Hepatocyte (in vitro differentiated cells): ENCODE measurements around the gene SOX8. TPM values are rescaled to one million over a fixed set of nuclear protein-coding genes. Genes with fewer than 3 reads are reported as not detected.
"Not testable (repeated sequence)": the region's sequence is repeated elsewhere in the genome, so short reads cannot be mapped to it uniquely, and the experiment has no call there.

Source experiments
- DNase-seq: peaks from one replicate; pipeline ENCODE4 v3.0.0-alpha.2; 2016; ENCODE audit warnings: low spot score
- H2AFZ ChIP-seq: fragments of 200-600 bp; sonication (generic); 2 replicates; pipeline ENCODE4 v1.6.0; 2016; ENCODE audit warnings: antibody characterized with exemption, mild to moderate bottlenecking
- H3K27ac ChIP-seq: fragments of 200-600 bp; sonication (generic); 2 replicates; pipeline ENCODE4 v1.5.1; 2016; ENCODE audit warnings: mild to moderate bottlenecking
- H3K27me3 ChIP-seq: fragments of 200-600 bp; sonication (generic); 2 replicates; pipeline ENCODE4 v1.6.1; 2016
- H3K36me3 ChIP-seq: fragments of 200-600 bp; sonication (generic); replicated peaks from 2 replicates; pipeline ENCODE4 v1.5.1; 2016; ENCODE audit warnings: low read depth; ENCODE audit not compliant: insufficient read depth
- H3K4me1 ChIP-seq: fragments of 200-600 bp; sonication (generic); 2 replicates; pipeline ENCODE4 v1.5.1; 2016; ENCODE audit warnings: mild to moderate bottlenecking, moderate library complexity; ENCODE audit not compliant: insufficient read depth
- H3K4me2 ChIP-seq: fragments of 200-600 bp; sonication (generic); 2 replicates; pipeline ENCODE4 v1.6.0; 2016
- H3K4me3 ChIP-seq: fragments of 200-600 bp; sonication (generic); 2 replicates; pipeline ENCODE4 v1.5.1; 2016; ENCODE audit warnings: mild to moderate bottlenecking
- H3K79me2 ChIP-seq: fragments of 200-600 bp; sonication (generic); 2 replicates; pipeline ENCODE4 v1.6.0; 2017; ENCODE audit warnings: mild to moderate bottlenecking
- H3K9me2 ChIP-seq: fragments of 200-600 bp; sonication (generic); replicated peaks from 2 replicates; pipeline ENCODE4 v1.6.0; 2017; ENCODE audit warnings: mild to moderate bottlenecking; ENCODE audit not compliant: insufficient read depth
- H3K9me3 ChIP-seq: fragments of 200-600 bp; sonication (generic); 2 replicates; pipeline ENCODE4 v1.5.1; 2016; ENCODE audit warnings: low read depth, mild to moderate bottlenecking
- H4K20me1 ChIP-seq: fragments of 200-600 bp; sonication (generic); 2 replicates; pipeline ENCODE4 v1.6.0; 2016; ENCODE audit warnings: mild to moderate bottlenecking; ENCODE audit not compliant: insufficient read depth, poor library complexity, severe bottlenecking
- EZH2 ChIP-seq: fragments of 200-600 bp; sonication (generic); IDR thresholded peaks from 2 replicates; pipeline ENCODE4 v1.6.1; 2016; ENCODE audit warnings: antibody characterized with exemption, mild to moderate bottlenecking, borderline replicate concordance
- EZH2phosphoT487 ChIP-seq: fragments of 200-600 bp; sonication (generic); IDR thresholded peaks from one replicate; pipeline ENCODE4 v1.6.1; 2018; ENCODE audit warnings: antibody characterized with exemption, mild to moderate bottlenecking, low read depth, moderate library complexity; ENCODE audit not compliant: unreplicated experiment, severe bottlenecking
- WGBS: methylation state at CpG from one replicate; pipeline ENCODE4 v1.1.6; 2016; ENCODE audit warnings: low lambda C conversion rate; ENCODE audit errors: missing lambda C conversion rate; 5-methylcytosine and 5-hydroxymethylcytosine counted together
- polyA plus RNA-seq: library from polyadenylated mRNA; unstranded; fragments of >200 nt; fragmentation: Nextera tagmentation; extraction: Ambion mirVana; gene quantifications from 2 replicates; pipeline ENCODE4 v1.2.1, GENCODE V29; 2016
- total RNA-seq: library from RNA; depleted of rRNA; stranded (reverse); fragments of >200 nt; gene quantifications from 2 replicates; pipeline ENCODE4 v1.2.3, GENCODE V29; 2014
- TF ChIP-seq, protein P1 (sequence below): fragments of 200-600 bp; sonication (generic); IDR thresholded peaks from 2 replicates; pipeline ENCODE4 v1.5.1; 2016; ENCODE audit warnings: antibody characterized with exemption, mild to moderate bottlenecking; ENCODE audit not compliant: poor library complexity

The SOX8 gene
- total and polyA plus RNA-seq, 2 experiments from 2014 or later, result 3.8 to 4.7 TPM

DNA sequence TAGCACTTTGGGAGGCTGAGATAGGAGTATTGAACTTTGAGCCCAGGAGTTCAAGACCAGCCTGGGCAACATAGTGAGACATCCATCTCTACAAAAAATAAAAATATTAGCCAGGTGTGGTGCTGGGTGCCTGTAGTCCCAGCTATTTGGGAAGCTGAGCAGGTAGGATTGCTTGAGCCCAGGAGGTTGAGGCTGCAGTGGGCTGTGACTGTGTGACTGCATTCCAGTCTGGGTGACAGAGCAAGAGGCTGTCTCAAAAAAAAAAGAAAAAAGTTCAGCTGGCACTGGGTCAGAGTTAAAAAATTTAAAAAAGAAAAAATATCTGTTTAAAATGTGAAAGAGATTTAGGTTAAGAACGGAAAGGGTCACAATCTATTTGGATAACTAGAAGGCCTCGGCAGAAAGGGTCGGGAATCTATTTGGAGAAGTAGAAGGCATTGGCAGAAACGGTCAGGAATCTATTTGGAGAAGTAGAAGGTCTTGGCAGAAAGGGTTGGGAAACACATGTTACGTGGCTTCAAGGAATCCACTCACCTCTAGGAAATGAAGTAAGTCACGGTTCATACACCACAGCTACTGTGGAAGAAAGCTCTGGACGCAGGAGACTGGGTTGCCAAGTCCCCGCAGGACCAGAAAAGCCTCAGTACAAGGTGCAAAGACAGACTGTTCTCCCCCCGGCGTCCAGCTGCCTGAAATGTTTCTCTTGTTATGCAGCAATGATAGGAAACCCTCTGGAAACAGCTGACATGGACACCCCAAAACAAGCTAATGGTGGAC, 36.1 kb upstream of the SOX8 start:
- Histone ChIP-seq H3K79me2 (no peaks in the 10 kb centered on the region), H3K27ac (no peak overlapping the region)
- 86% methylated on average over 10 of the region's 10 CpGs for WGBS

DNA sequence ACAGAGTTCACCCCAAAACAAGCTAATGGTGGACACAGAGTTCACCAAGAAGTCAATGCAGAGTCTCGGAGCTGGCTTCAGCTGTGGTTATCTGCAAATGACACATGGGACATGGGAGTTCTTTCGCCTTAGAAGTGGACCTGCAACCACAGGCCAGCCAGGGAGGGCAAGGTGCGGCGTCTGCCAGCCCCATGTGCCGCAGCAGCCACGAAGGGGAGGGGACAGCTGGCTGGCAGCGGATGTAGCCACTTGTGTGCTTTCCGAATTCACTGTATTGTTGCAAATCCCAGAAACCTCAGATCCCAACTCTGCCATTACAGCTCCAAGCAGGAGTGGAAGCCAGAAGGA, 35.5 kb upstream of the SOX8 start:
- no peak overlapping the region for H3K27ac ChIP-seq
- no peak overlapping the region for H2AFZ ChIP-seq
- H4K20me1 ChIP-seq, result no peaks in the 10 kb centered on the region
- H3K79me2 ChIP-seq, result no peaks in the 10 kb centered on the region
- DNase-seq, result no peak
- H3K4me1 ChIP-seq, result no peaks in the 10 kb centered on the region
- no peaks in the 10 kb centered on the region for H3K9me2 ChIP-seq
- H3K9me3 ChIP-seq, result peaks cover 6% of the 10 kb centered on the region
- no peak overlapping the region for H3K4me2 ChIP-seq
- no peaks in the 10 kb centered on the region for H3K36me3 ChIP-seq
- no peaks in the 10 kb centered on the region for H3K27me3 ChIP-seq
- no peak overlapping the region for H3K4me3 ChIP-seq
- 97% methylated on average over 8 of the region's 8 CpGs for WGBS
- TF ChIP-seq, protein P1, sequence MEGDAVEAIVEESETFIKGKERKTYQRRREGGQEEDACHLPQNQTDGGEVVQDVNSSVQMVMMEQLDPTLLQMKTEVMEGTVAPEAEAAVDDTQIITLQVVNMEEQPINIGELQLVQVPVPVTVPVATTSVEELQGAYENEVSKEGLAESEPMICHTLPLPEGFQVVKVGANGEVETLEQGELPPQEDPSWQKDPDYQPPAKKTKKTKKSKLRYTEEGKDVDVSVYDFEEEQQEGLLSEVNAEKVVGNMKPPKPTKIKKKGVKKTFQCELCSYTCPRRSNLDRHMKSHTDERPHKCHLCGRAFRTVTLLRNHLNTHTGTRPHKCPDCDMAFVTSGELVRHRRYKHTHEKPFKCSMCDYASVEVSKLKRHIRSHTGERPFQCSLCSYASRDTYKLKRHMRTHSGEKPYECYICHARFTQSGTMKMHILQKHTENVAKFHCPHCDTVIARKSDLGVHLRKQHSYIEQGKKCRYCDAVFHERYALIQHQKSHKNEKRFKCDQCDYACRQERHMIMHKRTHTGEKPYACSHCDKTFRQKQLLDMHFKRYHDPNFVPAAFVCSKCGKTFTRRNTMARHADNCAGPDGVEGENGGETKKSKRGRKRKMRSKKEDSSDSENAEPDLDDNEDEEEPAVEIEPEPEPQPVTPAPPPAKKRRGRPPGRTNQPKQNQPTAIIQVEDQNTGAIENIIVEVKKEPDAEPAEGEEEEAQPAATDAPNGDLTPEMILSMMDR, result no peak
- TF ChIP-seq EZH2 (no peak), EZH2phosphoT487 (no peak)

More for the DNA sequence above, 36.1 kb upstream of the SOX8 start:
- Histone ChIP-seq H3K27me3 (no peaks in the 10 kb centered on the region), H2AFZ (no peak overlapping the region), H3K4me2 (no peak overlapping the region), H4K20me1 (no peaks in the 10 kb centered on the region), H3K4me1 (no peaks in the 10 kb centered on the region), H3K9me2 (no peaks in the 10 kb centered on the region), H3K36me3 (no peaks in the 10 kb centered on the region), H3K9me3 (peaks cover 6% of the 10 kb centered on the region), H3K4me3 (no peak overlapping the region)
- TF ChIP-seq EZH2 (no peak), EZH2phosphoT487 (no peak)
- TF ChIP-seq, protein P1, result no peak
- DNase-seq, result no peak

DNA sequence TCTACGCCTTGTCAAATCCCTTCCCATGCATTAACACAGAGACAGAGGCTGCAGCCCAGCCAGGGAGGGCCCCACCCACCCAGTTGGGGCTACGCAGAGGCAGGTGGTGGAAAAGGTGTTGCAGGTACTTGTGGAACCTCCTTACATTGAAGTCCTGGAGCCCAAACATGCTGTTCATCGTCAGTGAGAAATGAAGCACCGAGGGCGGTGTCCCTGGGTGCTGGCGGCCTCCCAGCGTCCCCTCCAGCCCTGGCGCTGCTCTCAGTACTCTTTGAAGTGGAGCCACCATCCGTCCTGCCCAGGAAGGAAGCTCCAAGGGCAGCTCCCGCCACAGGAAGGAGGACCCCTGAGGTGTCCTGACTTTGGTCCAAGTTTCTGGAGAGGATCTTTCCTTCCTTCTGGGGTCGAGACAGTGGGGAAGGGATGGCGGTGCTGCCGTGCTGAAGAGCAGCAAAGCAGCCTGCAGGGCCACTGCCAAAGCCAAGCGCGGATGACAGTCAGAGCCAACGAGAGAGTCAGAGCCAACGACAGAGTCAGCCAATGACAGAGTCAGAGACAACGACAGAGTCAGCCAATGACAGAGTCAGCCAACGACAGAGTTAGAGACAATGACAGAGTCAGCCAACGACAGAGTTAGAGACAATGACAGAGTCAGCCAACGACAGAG, 34.2 kb upstream of the SOX8 start:
- 92% methylated on average over 21 of the region's 21 CpGs for WGBS
- H2AFZ ChIP-seq, result no peak overlapping the region
- H3K4me3 ChIP-seq, result no peak overlapping the region
- no peaks in the 10 kb centered on the region for H3K4me1 ChIP-seq
- H3K27ac ChIP-seq, result no peak overlapping the region
- TF ChIP-seq EZH2phosphoT487 (no peak), EZH2 (no peak)
- TF ChIP-seq, protein P1, result no peak
- no peaks in the 10 kb centered on the region for H3K79me2 ChIP-seq
- no peaks in the 10 kb centered on the region for H4K20me1 ChIP-seq
- H3K9me3 ChIP-seq, result no peaks in the 10 kb centered on the region
- no peak overlapping the region for H3K4me2 ChIP-seq
- no peaks in the 10 kb centered on the region for H3K36me3 ChIP-seq
- no peaks in the 10 kb centered on the region for H3K9me2 ChIP-seq
- H3K27me3 ChIP-seq, result no peaks in the 10 kb centered on the region
- no peak for DNase-seq

GRCh38 chr16:947922-948303, 33.7 kb upstream of the SOX8 start:
- DNase-seq, H3K4me1 ChIP-seq, H3K27me3 ChIP-seq, H3K9me3 ChIP-seq, H4K20me1 ChIP-seq, H3K4me3 ChIP-seq, H3K36me3 ChIP-seq, H2AFZ ChIP-seq, H3K9me2 ChIP-seq, H3K4me2 ChIP-seq, H3K27ac ChIP-seq, H3K79me2 ChIP-seq: not testable (repeated sequence)
- 94% methylated on average over 17 of the region's 17 CpGs for WGBS

DNA sequence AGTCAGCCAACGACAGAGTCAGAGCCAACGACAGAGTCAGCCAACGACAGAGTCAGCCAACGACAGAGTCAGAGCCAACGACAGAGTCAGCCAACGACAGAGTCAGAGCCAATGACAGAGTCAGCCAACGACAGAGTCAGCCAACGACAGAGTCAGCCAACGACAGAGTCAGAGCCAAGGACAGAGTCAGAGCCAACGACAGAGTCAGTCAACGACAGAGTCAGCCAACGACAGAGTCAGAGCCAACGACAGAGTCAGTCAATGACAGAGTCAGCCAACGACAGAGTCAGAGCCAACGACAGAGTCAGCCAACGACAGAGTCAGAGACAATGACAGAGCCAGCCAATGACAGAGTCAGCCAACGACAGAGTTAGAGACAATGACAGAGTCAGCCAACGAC, 32.8 kb upstream of the SOX8 start:
- not testable (repeated sequence) for H3K4me2 ChIP-seq, H3K4me1 ChIP-seq, H3K4me3 ChIP-seq, H3K27me3 ChIP-seq, H2AFZ ChIP-seq, DNase-seq, H4K20me1 ChIP-seq, H3K36me3 ChIP-seq, H3K27ac ChIP-seq, H3K79me2 ChIP-seq, H3K9me3 ChIP-seq, H3K9me2 ChIP-seq
- 89% methylated on average over 11 of the region's 18 CpGs for WGBS
